Measurements from ENCODE around the gene TAS2R13.

Gene TAS2R13

DNA sequence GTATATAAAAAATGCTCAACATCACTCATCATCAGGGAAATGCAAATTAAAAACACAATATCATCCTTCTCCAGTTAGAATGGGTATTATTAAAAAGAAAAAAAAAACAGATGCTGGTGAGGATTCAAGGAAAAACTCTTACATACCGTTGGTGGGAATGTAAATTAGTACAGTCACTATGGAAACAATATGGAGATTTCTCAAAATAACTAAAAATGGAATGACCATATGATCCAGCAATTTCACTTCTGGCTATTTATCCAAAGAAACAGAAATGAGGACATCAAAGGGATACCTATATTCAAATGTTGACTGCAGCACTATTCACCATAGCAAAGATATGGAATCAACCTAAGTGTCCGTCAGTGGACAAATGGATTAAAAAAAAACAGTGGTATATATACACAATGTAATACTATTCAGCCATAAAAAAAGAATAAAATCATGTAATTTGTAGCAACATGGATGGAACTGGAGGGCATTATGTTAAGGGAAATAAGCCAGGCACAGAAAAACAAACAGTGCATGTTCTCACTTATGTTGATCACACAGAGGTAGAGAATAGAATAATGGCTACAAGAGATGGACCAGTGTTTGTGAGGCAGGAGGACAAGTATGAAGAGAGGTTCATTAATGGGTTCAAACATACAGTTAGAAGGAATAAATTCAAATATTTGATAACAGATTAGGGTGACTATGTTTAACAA lies 45.7 kb downstream of the TAS2R13 start:
- Histone ChIP-seq H2BK5ac (ENCODE audit: low read depth, low read length, poor library complexity, severe bottlenecking) (no peak overlapping the region), H2BK15ac (ENCODE audit: low read depth, poor library complexity, severe bottlenecking) (no peak overlapping the region), H3K36me3 (ENCODE audit: control insufficient read depth in 1 of 2, insufficient read depth in 2 of 2, low read depth in 1 of 2, low read length in 2 of 2) (peaks cover 3 to 6% of the 10 kb centered on the region in 2 experiments), H3K4me3 (ENCODE audit: insufficient read depth in 1 of 2, low read depth in 1 of 2, low read length in 2 of 2) (no peak overlapping the region), H2AFZ (ENCODE audit: low read depth, low read length) (no peak overlapping the region), H3K4me1 (ENCODE audit: control insufficient read depth, insufficient read depth, low read depth, low read length) (peaks cover 2% of the 10 kb centered on the region), H3K23ac (ENCODE audit: low read length in 2 of 2) (no peak overlapping the region), H4K91ac (ENCODE audit: low read length) (no peak overlapping the region), H3K9ac (ENCODE audit: low read length) (no peak overlapping the region), H2AK5ac (ENCODE audit: low read length, severe bottlenecking) (no peak overlapping the region), H3K14ac (ENCODE audit: low read length in 2 of 2) (no peak overlapping the region), H4K8ac (ENCODE audit: low read length) (no peak overlapping the region), H3K4ac (ENCODE audit: low read depth in 1 of 2, low read length in 2 of 2) (no peak overlapping the region), H3K18ac (ENCODE audit: low read depth in 1 of 2, low read length in 2 of 2) (no peak overlapping the region), H3K79me1 (replicated peaks; ENCODE audit: low read length, poor library complexity, severe bottlenecking) (peaks cover 17% of the 10 kb centered on the region), H2BK120ac (ENCODE audit: low read depth, low read length) (no peak overlapping the region), H2BK12ac (ENCODE audit: low read length in 2 of 2) (no peak overlapping the region), H3K27ac (ENCODE audit: low read length, poor library complexity, severe bottlenecking) (no peak overlapping the region), H3K9me3 (ENCODE audit: control insufficient read depth, low read length) (peaks cover 9% of the 10 kb centered on the region), H3K27me3 (ENCODE audit: control insufficient read depth in 1 of 2, insufficient read depth in 1 of 2, low read length in 2 of 2) (no peaks in the 10 kb centered on the region), H3K4me2 (ENCODE audit: low read length, poor library complexity, severe bottlenecking) (no peak overlapping the region)
- no peak for DNase-seq
- WGBS: 83% methylated on average over 1 of the region's 2 CpGs

DNA sequence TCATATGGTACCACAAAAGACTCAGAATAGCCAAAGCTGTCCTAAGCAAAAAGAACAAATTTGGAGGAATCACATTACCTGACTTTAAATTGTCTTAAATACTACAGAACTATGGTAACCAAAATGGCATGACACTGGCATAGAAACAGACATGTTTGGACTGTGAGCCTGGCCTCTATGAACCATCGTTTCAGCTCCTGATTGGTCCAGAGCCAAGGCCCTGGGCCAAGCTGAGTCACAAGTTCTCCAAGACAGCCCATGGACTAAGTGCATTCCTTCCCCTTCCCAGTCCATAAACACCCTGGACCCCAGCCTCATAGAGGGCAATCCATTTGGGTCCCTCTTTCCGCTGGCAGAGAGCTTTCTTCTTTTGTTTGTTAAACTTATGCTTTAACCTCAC lies 48.0 kb downstream of the TAS2R13 start:
- no peak overlapping the region for H2BK12ac ChIP-seq (ENCODE audit: low read length in 2 of 2)
- no peak overlapping the region for H2BK120ac ChIP-seq (ENCODE audit: low read depth, low read length)
- 89% methylated on average over 2 of the region's 2 CpGs for WGBS
- H2BK15ac ChIP-seq (ENCODE audit: low read depth, poor library complexity, severe bottlenecking): no peak overlapping the region
- peaks cover 6 to 11% of the 10 kb centered on the region in 2 experiments for H3K36me3 ChIP-seq (ENCODE audit: control insufficient read depth in 1 of 2, insufficient read depth in 2 of 2, low read depth in 1 of 2, low read length in 2 of 2)
- no peak overlapping the region for H4K8ac ChIP-seq (ENCODE audit: low read length)
- no peak overlapping the region for H3K9ac ChIP-seq (ENCODE audit: low read length)
- H2BK5ac ChIP-seq (ENCODE audit: low read depth, low read length, poor library complexity, severe bottlenecking): no peak overlapping the region
- H3K79me1 ChIP-seq (replicated peaks; ENCODE audit: low read length, poor library complexity, severe bottlenecking): peaks cover 10% of the 10 kb centered on the region
- no peaks in the 10 kb centered on the region for H3K4me1 ChIP-seq (ENCODE audit: control insufficient read depth, insufficient read depth, low read depth, low read length)
- no peak overlapping the region for H2AFZ ChIP-seq (ENCODE audit: low read depth, low read length)
- no peak overlapping the region for H3K4me2 ChIP-seq (ENCODE audit: low read length, poor library complexity, severe bottlenecking)
- no peak overlapping the region for H2AK5ac ChIP-seq (ENCODE audit: low read length, severe bottlenecking)
- no peaks in the 10 kb centered on the region for H3K27me3 ChIP-seq (ENCODE audit: control insufficient read depth in 1 of 2, insufficient read depth in 1 of 2, low read length in 2 of 2)
- no peak overlapping the region for H3K23ac ChIP-seq (ENCODE audit: low read length in 2 of 2)
- DNase-seq: no peak
- peaks cover 29% of the 10 kb centered on the region for H3K9me3 ChIP-seq (ENCODE audit: control insufficient read depth, low read length)
- H3K27ac ChIP-seq (ENCODE audit: low read length, poor library complexity, severe bottlenecking): no peak overlapping the region
- no peak overlapping the region for H3K14ac ChIP-seq (ENCODE audit: low read length in 2 of 2)
- H3K4me3 ChIP-seq (ENCODE audit: insufficient read depth in 1 of 2, low read depth in 1 of 2, low read length in 2 of 2): no peak overlapping the region
- H4K91ac ChIP-seq (ENCODE audit: low read length): no peak overlapping the region
- no peak overlapping the region for H3K18ac ChIP-seq (ENCODE audit: low read depth in 1 of 2, low read length in 2 of 2)
- no peak overlapping the region for H3K4ac ChIP-seq (ENCODE audit: low read depth in 1 of 2, low read length in 2 of 2)
